Fibroblast of upper back skin (primary cell): Measurements from ENCODE around the gene MICALL2.

Source experiments
- DNase-seq: peaks from one replicate; pipeline ENCODE4 v3.0.0-alpha.2; 2013

MICALL2 gene

DNA sequence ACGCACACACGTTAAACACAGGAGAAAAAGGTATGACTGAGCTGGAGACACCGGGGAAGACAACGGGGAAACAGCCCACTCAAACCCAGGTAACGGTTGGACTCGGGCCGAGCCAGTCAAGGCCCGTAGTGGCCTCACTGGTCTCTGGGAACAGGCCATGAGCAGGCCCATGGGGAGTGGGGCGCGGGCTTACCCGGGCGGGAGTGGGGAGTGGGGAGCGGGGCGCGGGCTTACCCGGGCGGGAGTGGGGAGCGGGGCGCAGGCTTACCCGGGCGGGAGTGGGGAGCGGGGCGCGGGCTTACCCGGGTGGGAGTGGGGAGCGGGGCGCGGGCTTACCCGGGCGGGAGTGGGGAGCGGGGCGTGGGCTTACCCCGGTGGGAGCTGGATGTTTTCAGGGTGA is 33.4 kb upstream of the MICALL2 start:
- DNase-seq = no peak

DNA sequence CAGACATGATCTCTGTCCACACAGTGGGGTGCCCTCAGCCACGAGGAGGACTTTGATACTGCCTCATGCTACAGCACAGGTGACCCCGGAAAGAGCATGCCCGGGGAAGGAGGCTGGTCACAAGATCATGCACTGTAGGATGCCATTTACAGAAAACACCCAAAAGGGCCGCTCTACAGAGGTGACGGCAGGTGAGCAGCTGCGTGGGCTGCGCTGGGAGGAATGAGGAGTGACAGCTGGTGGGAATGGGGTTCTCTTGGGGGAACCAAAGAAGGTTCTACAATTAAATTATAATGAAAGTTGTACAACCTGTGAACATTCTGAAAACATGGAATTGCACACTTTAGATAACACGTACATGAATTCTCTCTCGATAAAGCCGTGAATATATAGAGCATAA is 33.0 kb upstream of the MICALL2 start:
- no peak for DNase-seq

DNA sequence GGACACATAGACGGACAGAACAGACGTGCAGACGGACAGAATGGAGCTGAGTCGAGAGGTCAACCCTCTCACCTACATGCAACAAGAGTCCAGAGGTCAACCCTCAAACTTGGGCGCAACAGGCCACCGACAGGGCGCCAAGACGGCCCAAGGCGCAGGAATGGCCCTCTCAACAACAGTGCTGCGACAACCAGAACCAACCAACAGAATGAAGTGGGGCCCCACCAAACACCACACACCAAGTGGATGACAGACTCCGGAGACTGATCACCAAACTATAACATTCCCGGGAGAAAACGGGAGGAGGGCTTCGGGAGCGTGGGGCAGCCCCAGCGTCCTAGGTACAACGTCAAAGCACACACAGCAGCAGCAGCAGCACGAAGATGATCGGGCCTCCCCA is 31.6 kb upstream of the MICALL2 start:
- no peak for DNase-seq

DNA sequence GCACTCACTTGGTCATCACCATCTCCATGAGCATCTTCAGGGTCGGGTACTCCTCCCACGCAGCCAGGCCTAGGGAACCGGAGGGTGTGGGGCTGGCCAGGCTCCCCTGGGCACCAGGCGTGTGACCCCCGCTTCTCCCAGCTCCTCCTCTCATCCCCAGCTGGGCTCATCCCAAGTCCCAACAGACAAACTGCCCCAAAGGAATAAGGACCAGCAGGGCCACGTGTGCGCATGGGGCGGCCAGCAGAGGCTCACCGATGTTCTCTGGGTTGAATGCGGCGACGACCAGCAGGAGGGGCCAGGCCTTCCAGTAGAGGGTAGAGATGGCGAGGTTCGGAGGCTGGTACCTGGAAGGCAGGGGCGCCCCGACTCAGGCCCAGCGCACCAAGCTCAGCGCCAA is 30.1 kb upstream of the MICALL2 start:
- DNase-seq = no peak

DNA sequence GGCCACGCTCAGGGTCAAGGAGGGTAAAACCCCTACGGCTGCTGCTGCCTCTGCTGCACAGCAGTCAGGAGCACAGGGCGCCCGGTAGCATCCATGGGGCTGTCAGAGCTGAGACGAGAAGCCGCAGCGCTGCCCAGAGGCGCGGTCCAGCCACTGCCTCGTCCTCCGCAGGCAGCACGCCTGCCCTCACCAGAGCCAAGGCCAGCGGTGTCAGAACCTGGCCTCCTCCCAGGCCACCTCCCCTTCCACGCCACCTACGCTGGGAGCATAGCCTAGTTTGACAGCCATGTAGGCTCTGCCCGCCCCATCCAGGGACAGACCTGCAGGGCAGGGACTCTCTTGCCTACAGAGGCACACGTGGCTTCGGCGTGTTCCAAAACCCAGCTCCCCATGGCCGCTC is 28.7 kb upstream of the MICALL2 start:
- DNase-seq = no peak

DNA sequence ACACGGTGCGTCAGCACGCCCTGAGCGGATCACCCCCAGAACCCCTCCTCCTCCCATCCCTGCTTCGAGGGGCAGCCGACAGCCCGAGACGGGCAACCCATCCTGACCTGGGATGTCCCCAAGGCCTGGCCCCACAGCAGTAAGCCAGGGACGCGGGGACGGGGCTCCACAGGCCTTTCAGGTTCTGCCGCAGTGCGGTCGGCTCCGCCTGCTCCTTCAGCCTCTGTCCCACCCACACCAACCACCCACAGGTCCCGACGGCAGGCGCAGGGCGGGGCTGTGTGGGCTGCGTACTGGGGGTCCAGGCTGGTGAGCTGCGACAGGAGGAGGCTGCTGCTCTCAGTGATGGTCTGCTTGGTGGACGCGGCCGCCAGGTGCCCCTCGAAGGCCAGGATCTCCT is 28.2 kb upstream of the MICALL2 start:
- no peak for DNase-seq

DNA sequence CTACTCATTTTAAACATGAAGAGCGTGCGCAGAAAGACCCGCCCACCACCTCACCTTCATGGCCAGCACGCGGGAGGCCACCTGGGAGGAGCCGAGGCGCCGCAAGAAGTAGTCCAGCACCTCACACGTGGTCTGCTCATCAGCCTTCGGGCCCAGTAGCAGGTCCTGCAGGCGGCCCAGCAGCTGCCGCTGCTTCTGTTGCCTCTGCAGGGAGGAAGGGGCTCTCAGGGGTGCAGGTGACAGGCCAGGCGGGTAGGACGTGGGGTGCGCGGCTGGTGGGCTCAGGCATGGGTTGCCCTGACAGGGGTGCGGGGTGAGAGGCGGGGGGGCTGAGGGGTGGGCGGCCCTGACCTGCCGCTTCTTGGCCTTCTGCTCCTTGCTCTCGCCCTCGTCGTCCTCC is 27.3 kb upstream of the MICALL2 start:
- no peak for DNase-seq

DNA sequence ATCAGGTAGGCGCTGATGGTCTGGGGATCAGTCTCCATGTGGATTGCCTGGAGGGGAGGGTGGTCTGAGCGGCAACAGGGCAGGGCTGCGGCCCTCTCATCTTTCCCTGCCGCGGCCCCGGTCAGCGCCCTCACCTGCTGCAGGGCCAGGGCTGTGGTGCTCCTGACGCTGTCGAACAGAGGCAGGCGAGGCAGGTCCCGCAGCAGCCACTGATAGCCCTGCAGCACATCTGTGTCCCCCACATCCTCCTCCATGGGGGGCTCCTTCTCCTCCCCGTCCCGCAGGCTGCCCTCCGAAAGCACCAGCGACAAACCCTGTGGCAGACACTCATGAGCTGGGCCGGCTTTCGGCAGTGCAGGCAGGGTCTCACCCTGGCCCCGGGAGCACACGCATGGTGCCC is 25.9 kb upstream of the MICALL2 start:
- DNase-seq = no peak

DNA sequence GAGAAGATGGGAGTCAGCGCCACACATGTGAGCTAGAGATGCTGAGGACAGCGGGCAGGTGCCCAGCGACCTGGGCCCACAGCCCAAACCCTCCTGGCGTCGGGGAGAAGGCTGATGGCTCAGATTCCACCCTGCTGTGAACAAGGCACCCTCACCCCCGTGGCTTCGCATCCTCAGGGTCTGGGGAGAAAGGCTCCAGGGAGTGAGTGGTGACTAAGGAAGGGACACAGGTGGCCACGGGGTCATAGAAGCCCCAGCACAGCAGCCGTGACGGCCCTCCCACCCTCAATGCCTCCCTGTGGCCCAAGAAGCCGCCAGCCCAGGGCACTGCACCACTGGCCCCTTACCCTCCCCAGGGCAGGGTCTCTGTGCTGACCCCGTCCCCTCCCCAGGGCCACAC is 25.3 kb upstream of the MICALL2 start:
- no peak for DNase-seq

DNA sequence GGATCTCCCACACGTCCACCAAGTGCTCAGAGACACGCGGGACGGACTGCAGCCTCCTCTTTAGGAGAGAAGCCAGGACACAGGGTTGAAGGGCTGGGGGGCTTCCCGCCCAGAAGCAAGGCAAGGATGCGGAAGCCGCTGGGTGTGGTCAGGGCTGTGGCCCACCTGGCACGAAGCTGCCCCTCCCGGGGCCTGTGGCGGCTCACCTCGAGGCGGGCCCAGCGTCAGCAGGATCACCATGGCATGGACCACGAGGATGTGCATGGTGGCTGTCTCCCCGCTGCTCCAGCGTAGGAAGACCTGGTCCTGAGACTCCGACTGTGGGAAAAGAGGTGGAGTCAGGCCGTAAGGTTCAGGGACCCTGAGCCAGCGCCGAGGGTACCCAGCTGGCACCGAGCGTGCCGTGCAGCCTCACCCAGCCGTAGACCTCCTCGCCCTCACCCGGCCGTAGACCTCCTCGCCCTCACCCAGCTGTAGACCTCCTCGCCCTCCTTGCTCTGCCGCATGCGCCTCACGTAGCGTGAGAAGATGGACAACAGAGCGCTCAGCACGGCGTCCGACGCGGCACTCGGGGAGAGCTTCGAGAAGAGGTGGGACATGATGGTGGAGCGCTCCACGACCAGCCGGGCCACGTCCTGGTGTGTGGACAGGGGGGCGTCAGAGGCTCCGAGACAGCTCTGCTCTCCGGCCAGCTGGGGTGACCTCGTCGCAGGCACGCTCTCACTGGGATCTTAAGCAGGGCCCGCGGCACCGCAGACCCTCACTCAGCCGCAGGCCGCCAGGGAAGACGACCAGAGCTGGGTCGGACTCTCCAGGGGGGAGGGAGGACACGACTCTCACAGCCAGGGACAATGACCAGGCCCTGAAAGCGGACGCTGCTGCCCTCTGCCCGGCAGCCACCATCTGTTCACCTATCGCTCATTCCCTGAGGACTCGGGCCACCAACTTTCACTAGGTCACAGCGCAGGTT is 24.6 kb upstream of the MICALL2 start:
- no peak for DNase-seq

DNA sequence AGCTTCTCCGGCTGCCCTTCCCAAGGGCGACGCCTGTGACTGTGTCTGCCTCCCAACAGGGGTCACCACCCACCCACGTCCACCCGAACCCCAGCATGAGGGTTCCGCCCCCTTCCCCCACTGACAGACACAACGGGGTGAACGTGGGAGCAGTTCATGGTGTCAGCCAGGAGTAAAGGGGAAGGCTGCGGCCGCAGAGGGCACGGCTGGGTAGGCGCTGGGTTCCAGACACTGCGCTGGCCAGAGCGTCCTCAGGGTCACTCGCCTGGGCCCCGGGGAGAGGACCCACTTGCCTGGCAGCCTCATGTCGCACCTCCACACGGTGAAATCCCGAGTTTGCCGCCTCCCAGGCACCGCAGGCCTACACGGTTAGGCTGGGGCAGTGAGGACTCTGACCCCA is 23.8 kb upstream of the MICALL2 start:
- no peak for DNase-seq

DNA sequence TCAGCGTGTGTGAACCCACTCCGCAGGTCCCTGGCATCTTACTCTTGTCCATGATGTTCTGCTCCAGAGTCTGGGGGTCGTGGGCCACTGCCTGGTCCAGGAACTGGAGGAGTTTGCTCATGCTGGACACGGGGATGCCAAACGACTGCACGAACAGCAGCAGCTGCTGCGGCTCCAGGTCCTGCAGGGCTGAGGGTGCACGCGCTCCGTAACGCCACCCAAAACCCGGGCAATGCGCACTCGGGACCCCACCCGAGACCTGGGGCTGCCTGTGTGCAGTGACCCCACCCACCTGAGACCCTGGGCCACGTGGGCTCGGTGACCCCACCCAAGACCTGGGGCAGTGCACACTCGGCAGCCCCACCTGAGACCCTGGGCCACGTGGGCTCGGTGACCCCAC is 22.0 kb upstream of the MICALL2 start:
- DNase-seq = no peak

DNA sequence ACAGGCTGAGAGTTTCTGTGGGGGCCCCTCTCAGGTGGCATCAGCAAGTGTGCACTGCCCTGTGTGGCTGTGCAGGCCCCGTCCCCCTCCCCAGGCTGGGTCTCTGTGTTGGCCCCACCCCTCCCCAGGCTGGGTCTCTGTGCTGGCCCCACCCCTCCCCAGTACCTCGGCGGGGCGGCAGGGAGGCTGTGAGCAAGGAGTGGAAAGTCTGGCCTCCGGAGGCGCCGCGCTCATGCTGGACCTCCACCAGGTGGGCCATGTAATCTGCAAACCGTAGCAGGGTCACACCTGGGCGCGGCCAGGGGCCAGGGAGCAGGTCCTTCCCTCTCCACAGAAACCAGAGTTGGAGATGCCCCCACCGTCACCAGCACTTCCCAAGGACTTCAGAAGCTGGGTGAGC is 21.4 kb upstream of the MICALL2 start:
- no peak for DNase-seq

DNA sequence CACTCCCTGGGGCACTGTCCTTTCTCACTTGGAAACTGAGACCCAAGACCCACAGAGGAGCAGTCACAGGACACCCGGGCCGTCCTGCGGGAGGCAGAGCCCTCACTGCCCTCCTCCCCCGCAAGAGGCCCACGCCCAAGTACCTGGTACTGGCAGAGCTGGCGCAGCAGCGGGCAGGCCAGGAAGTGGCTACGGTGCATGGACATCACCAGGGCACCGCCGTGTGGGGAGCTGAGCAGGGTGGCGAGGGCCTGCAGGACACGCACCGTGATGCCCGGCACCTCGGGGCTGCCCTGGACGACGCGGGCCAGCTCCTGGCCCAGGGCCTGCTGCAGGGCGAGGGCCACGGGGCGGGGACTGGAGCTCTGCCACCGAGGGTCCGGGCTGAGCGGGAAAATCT is 20.0 kb upstream of the MICALL2 start:
- DNase-seq = no peak

DNA sequence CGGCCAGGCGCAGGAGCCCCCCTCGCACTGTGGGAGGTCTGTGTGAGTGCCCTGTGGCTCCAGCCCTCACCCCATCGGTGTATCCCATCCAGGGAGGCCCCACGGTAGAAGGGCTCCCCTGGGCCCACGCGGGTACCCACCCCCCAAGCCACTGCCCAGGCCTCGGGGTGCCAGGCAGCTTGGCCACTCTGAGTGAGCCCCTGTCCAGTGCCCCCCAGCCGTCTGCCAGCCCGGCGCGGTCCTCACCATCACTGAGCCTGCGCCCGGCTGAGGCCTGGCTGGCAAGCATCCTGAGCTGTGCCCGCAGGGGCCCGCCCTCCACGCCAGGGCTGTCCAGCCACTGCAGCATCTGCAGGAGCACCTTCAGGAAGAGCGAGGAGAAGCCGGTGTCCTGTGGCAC is 19.2 kb upstream of the MICALL2 start:
- DNase-seq = no peak

DNA sequence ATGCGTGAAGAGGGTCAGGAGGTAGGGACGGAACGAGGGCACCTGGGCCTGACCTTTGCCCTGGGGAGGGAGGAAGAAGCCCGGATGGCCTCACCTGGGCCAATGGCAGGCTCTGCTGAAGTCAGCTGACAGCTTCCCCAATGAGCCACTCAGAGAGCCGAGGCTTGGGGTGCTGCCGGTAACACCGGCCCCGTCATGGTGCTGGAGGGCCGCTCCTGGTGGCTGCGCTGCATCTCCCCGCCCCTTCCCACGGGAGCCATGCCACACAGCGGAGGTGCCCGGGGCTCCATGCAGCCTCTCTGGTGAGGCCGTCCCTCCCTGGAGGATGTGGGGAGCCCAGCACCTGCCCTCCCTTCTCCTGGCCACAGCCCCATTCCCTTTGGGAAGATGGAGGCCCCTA is 17.6 kb upstream of the MICALL2 start:
- no peak for DNase-seq

DNA sequence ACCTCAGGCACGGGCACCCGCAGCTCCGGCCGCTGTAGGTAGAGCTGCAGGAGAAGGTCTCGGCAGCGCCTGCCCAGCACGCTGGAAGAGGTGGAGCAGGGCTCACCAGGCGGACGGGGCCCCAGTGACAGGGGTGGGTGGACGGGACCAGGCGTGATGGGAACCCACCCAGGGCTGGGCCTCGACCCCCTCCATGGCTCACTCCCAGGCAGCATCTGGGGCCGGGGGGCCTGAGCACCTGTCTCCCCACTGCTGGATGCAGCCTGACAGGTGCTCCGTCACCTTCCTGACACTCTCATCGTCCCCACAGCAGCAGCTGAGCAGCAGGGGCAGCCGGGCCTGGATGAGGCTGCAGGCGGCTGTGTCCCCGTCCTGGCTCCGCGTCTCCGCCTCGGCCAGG is 16.7 kb upstream of the MICALL2 start:
- no peak for DNase-seq

DNA sequence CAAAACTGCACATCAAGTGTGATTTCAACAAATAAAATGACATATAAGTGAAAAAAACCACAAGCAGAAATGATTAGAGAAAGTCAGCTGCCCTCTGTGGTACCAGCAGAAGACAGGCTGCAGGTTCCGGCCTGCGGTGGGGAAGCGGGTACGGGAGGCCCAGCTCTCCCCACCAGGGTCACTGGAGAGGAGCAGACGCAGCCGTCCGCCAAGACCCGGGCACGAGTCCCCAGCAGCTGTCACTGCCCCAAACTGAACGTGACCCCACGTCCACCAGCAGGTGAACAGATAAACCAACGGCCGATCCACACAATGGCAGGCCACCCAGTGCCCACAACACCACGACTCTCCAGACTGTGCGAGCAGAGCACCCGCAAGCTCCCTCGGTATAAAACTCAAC is 16.1 kb upstream of the MICALL2 start:
- no peak for DNase-seq

DNA sequence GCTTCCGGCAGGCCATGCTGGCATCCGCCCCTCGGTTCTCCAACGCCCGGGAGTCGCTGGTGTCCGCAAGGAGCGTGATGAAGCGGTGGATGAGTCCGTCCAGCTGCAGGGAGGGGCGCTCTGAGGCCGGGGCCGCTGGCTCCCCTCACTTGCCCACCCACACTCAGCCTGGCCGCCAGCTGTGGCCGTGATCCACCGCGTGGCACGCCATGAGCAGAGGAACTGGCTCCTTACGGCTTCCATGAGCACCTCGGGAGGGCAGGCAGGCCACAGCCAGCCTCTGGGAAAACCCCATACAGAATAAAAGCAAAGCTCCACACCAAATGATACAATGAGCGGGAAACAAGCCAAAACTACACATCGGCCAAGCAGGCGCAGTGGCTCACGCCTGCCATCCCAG is 15.5 kb upstream of the MICALL2 start:
- DNase-seq = no peak

DNA sequence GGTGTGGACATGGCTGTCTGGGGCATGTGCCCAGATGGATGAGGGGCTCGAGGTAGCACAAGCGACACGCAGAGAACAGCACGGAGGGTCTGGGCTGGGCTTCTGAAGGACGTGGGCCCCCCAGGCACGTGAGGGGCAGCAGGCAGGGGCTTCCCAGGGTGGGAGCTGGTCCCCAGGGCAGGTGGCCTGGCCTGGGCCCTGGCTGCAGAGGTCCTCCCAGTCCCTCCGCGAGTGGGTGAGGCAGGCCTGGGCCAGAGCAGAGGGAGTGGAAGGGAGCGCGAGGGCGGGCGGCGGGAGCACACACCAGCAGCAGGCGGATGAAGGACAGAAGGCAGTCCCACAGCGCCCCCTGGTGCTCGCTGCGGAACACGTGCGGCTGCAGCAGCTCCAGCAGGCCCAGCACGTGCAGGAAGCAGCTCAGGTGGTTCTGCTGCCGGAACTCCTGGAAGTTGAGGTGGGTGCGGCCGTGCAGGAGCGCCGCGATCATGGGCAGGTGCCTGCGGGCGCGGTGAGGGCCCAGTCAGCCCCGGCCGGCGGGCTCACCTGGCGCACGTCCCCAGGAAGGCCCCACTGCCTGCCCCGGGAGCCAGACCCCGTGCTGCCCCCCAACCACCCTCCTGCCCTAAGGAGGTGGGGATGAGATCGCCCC is 14.7 kb upstream of the MICALL2 start:
- peak; percentile 71 for DNase-seq

DNA sequence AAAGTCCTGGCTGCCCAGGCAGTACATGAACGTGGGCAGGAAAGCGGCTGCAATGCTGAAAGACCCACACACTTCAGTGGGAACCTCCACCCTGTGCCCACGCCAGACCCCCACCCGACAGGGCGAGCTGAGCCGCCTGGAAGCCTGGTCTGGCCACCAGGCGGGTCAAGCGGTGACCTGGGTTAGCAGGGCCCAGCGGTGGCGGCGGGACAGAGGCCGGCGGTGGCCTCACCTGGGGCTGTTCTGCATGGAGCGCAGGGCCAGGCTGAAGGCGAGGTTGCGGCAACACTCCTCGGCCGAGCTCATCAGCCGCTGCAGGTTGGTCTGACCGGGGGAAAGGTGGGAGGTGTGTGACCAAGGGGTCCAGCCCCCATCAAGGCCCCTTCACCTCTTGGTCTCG is 11.6 kb upstream of the MICALL2 start:
- no peak for DNase-seq

DNA sequence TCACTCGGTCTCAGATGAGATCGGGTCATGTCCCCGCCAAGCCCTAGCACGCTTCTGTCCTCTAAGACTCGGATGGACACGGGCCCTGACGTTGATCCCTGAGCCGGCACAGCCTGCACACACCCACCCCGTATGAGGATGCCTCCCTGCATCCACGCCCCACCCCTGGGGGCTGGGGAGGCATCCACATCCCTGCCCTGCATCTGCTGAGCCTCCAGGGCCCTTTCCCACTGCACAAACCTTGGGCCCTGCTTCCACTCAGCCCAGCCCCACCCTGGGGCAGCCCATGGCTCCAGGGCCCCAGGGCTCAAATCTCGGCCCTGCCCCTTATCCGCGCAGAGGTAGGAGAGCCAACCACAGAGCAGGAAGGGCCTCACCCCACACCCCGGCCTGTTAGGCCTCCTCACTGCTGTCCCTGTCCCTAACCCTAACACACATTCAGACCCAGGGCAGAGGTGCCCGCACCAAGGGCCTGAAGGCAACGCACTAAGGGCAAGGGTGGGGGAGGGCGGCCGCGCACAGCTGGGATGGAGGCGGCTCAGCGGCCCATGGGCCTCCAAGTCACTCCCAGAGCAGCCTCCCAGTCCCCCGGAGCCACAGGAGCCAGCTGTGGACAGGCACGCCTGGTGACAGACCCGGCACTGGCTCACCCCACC is 9.5 kb upstream of the MICALL2 start:
- no peak for DNase-seq

DNA sequence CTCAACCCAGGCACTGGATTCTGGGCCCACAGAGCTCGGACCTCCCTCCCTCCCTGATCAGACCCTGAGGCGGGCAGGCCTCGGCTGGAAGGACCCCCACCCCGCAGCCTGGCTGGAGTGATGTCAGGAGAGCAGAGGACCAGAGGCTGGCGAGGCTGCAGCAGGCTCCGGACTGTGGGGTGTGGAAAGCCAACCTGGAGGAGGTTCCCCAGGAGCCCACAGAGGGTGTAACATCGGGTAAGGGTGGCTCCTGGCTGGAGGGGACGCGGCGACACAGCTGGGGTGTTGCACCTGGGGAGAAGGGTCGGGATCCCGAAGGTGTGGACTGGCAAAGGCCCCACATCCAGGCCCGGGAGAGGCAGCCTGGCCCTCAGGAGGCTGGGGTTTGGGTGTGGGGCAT is 8.9 kb upstream of the MICALL2 start:
- DNase-seq = no peak
